GM21390 (cell line): Measurements from ENCODE around the gene SH3PXD2A.
A peak's percentile ranks its signal among the peaks of the same experiment; 100 is the strongest.
"Not testable (repeated sequence)": the region's sequence is repeated elsewhere in the genome, so short reads cannot be mapped to it uniquely, and the experiment has no call there.

Experiments used
- ATAC-seq: cut with Tn5 transposase; IDR thresholded peaks from one replicate; pipeline ENCODE4 v1.9.1; 2021; ENCODE audit not compliant: unreplicated experiment

SH3PXD2A gene

GRCh38 chr10:103793429-103793828 is 61.9 kb downstream of the SH3PXD2A start:
- no peak for ATAC-seq

- no peak for ATAC-seq
These were observed 62.8 kb downstream of the SH3PXD2A start for GRCh38 chr10:103792547-103792946.

GRCh38 chr10:103791858-103792257 is 63.5 kb downstream of the SH3PXD2A start:
- ATAC-seq: no peak

GRCh38 chr10:103791291-103791690 is 64.1 kb downstream of the SH3PXD2A start:
- no peak for ATAC-seq

GRCh38 chr10:103790580-103790979 is 64.8 kb downstream of the SH3PXD2A start:
- no peak for ATAC-seq

GRCh38 chr10:103789771-103790201 is 65.6 kb downstream of the SH3PXD2A start:
- no peak for ATAC-seq

- ATAC-seq: no peak
These were observed 66.2 kb downstream of the SH3PXD2A start for GRCh38 chr10:103789161-103789560.

GRCh38 chr10:103787331-103787730 is 68.0 kb downstream of the SH3PXD2A start:
- no peak for ATAC-seq

- no peak for ATAC-seq
These were observed 69.4 kb downstream of the SH3PXD2A start for GRCh38 chr10:103786020-103786419.

GRCh38 chr10:103784723-103785418 is 70.5 kb downstream of the SH3PXD2A start:
- no peak for ATAC-seq

GRCh38 chr10:103784089-103784488 is 71.3 kb downstream of the SH3PXD2A start:
- no peak for ATAC-seq

GRCh38 chr10:103783681-103784080 is 71.7 kb downstream of the SH3PXD2A start:
- ATAC-seq: no peak

GRCh38 chr10:103781329-103782061 is 73.9 kb downstream of the SH3PXD2A start:
- no peak for ATAC-seq

GRCh38 chr10:103780242-103781149 is 74.9 kb downstream of the SH3PXD2A start:
- no peak for ATAC-seq

GRCh38 chr10:103778358-103779139 is 76.8 kb downstream of the SH3PXD2A start:
- ATAC-seq: no peak

GRCh38 chr10:103776878-103777591 is 78.3 kb downstream of the SH3PXD2A start:
- ATAC-seq: no peak

GRCh38 chr10:103775776-103776175 is 79.6 kb downstream of the SH3PXD2A start:
- ATAC-seq: no peak

GRCh38 chr10:103772846-103773245 is 82.5 kb downstream of the SH3PXD2A start:
- ATAC-seq: not testable (repeated sequence)

- peak; percentile 72 for ATAC-seq
These were observed 83.1 kb downstream of the SH3PXD2A start for GRCh38 chr10:103772096-103772845.
